Activated naive CD4-positive, alpha-beta T cell treated with Interleukin-2 at 50 U/mL for 16 hours (primary cell): ENCODE measurements around the gene SPINK4.

Source experiments
- DNase-seq: peaks from one replicate; pipeline ENCODE4 v3.0.0-alpha.2; 2020

SPINK4 gene

GRCh38 chr9:33263131-33264002 lies 23.4 kb downstream of the SPINK4 start:
- DNase-seq, result peak; percentile 28

- DNase-seq, result peak; percentile 42
Measured at GRCh38 chr9:33264003-33264472, 24.1 kb downstream of the SPINK4 start.

GRCh38 chr9:33264473-33265177 lies 24.7 kb downstream of the SPINK4 start, which contains the start of the genes BAG1 and CHMP5:
TSS of gene BAG1 (minus strand) at chr9:33264708.
TSS of gene CHMP5 (plus strand) at chr9:33265049. CDS start at chr9:33265079, 30 bp downstream.
- DNase-seq, result peak; percentile 100

GRCh38 chr9:33265211-33265865 lies 25.4 kb downstream of the SPINK4 start:
- DNase-seq, result no peak

GRCh38 chr9:33267151-33267767 lies 27.3 kb downstream of the SPINK4 start:
- DNase-seq, result no peak

- no peak for DNase-seq
Measured at GRCh38 chr9:33270146-33270545, 30.2 kb downstream of the SPINK4 start.

GRCh38 chr9:33272061-33272460 lies 32.1 kb downstream of the SPINK4 start:
- no peak for DNase-seq

- no peak for DNase-seq
Measured at GRCh38 chr9:33273266-33273971, 33.5 kb downstream of the SPINK4 start.

GRCh38 chr9:33273972-33274328 lies 34.0 kb downstream of the SPINK4 start:
- no peak for DNase-seq

GRCh38 chr9:33277484-33277883 lies 37.5 kb downstream of the SPINK4 start:
- DNase-seq, result no peak

- no peak for DNase-seq
Measured at GRCh38 chr9:33285502-33285901, 45.5 kb downstream of the SPINK4 start.

GRCh38 chr9:33287087-33287490 lies 47.1 kb downstream of the SPINK4 start:
- peak; percentile 40 for DNase-seq

- DNase-seq, result no peak
Measured at GRCh38 chr9:33288235-33288634, 48.3 kb downstream of the SPINK4 start.

GRCh38 chr9:33288828-33289483 lies 49.0 kb downstream of the SPINK4 start:
- no peak for DNase-seq

- peak; percentile 42 for DNase-seq
Measured at GRCh38 chr9:33289496-33289895, 49.5 kb downstream of the SPINK4 start.

GRCh38 chr9:33289936-33290246 lies 49.9 kb downstream of the SPINK4 start:
- no peak for DNase-seq

GRCh38 chr9:33290247-33291030 lies 50.5 kb downstream of the SPINK4 start, which contains the start of gene NFX1:
TSS of gene NFX1 (plus strand) at chr9:33290516. CDS start at chr9:33290573, 57 bp downstream.
- peak; percentile 99 for DNase-seq

GRCh38 chr9:33291031-33291397 lies 51.0 kb downstream of the SPINK4 start:
- no peak for DNase-seq

- DNase-seq, result no peak
Measured at GRCh38 chr9:33291901-33292300, 51.9 kb downstream of the SPINK4 start.

- DNase-seq, result no peak
Measured at GRCh38 chr9:33293782-33294181, 53.8 kb downstream of the SPINK4 start.
